Kidney tubule cell (primary cell): ENCODE data around the gene PRTG.
A peak's percentile ranks its signal among the peaks of the same experiment; 100 is the strongest.
"Not testable (repeated sequence)": the region's sequence is repeated elsewhere in the genome, so short reads cannot be mapped to it uniquely, and the experiment has no call there.

Experiments
- DNase-seq: peaks from one replicate; pipeline ENCODE4 v3.0.0-alpha.2; 2018; ENCODE audit warnings: low spot score

PRTG gene, protein sequence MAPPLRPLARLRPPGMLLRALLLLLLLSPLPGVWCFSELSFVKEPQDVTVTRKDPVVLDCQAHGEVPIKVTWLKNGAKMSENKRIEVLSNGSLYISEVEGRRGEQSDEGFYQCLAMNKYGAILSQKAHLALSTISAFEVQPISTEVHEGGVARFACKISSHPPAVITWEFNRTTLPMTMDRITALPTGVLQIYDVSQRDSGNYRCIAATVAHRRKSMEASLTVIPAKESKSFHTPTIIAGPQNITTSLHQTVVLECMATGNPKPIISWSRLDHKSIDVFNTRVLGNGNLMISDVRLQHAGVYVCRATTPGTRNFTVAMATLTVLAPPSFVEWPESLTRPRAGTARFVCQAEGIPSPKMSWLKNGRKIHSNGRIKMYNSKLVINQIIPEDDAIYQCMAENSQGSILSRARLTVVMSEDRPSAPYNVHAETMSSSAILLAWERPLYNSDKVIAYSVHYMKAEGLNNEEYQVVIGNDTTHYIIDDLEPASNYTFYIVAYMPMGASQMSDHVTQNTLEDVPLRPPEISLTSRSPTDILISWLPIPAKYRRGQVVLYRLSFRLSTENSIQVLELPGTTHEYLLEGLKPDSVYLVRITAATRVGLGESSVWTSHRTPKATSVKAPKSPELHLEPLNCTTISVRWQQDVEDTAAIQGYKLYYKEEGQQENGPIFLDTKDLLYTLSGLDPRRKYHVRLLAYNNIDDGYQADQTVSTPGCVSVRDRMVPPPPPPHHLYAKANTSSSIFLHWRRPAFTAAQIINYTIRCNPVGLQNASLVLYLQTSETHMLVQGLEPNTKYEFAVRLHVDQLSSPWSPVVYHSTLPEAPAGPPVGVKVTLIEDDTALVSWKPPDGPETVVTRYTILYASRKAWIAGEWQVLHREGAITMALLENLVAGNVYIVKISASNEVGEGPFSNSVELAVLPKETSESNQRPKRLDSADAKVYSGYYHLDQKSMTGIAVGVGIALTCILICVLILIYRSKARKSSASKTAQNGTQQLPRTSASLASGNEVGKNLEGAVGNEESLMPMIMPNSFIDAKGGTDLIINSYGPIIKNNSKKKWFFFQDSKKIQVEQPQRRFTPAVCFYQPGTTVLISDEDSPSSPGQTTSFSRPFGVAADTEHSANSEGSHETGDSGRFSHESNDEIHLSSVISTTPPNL

DNA sequence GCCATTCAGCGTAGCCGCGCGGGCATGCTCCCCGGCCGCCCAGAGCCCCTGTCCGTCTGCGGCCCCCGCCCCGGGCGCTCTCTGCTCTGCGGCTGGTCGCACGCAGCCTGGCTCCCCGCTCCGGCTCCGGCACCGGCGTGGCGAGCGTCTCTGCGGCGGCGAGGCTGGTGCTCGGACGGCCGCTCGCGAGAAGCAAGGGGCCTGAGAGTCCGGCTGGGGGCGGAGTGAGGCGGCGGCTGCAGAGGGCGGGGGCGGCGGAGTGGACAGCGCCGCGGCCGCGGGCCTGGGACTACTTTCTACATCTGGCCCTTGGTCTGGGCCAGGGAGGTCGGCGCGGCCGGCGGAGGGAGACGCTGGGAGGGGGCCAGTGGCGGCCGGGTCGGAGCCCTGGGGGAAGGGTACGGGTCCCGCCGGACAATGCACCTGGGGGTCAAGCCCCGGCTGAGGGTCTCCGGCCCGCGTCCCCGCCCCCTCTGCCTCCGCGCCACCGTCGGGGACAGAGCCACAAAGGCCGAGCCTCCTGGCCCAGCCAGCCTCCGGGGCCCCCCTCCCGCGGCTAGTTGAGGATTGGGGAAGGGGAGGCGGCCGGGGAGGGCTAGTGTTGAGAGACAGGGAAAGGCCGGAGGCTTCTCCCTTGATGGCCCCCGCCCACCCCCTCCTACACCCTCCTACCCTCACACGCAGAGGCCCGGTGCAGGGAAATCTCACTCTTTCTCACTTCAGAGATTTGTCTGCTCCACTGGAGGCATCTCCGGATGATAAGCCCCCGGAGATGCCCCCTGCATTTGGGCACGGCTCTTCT, at the start of gene PRTG:
Gene PRTG (minus strand): TSS at position 226 of the 802 bp plus-strand sequence. CDS start 221 bp downstream, at position 5.
- peak; percentile 82 for DNase-seq

DNA sequence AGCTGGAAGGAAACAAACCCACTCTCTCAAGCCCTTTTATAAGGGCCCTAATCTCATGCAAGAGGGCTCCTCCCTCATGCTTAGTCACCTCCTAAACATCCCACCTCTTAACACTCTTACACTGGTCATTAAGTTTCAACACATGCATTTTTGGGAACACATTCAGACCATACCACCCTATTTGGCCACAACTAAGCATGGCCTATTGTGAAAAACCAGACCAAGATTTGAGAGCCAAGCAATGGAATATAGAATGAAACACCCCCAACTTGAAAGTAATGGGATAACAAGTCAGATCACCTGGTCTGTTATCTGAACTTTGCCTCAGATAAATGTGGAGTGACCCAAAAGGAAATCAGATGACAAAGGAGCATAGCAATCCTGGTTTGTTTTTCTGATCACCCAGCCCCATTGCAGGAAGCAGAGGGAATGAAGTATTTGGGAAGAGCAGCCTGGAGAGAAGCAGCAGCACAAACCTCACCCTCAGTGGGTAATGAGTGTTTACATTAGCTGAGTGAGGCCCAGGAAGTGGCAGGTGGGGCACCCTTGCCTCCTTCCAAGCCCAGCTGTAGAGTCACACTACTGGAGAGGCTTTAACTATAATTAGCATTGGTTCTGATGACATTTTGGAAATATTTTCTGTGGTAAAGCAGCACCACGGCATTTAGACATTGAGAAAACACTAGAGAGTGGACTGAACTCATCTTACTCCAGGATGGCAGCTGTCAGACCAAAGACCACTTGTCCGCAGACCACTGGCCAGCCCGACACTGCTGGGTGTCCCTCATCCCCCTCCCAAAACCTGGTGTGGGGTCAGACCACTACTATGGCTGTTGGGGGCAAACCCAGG, 48.8 kb upstream of the PRTG start:
- peak; percentile 82 for DNase-seq

GRCh38 chr15:55789066-55789660, 46.2 kb upstream of the PRTG start:
- DNase-seq, result no peak

- no peak for DNase-seq
These were observed 43.4 kb upstream of the PRTG start for GRCh38 chr15:55786341-55786740.

DNA sequence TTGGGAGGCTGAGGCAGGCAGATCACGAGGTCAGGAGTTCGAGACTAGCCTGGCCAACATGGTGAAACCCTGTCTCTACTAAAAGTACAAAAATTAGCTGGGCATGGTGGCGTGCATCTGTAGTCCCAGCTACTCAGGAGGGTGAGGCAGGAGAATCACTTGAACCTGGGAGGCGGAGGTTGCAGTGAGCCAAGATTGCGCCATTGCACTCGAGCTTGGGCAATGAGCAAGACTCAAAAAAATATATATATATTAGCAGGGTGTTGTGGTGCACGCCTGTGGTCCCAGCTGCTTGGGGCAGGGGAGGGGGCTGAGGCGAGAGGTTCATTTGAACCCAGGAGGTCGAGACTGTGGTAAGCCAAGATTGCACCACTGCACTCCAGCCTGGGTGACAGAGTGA, 42.6 kb upstream of the PRTG start:
- not testable (repeated sequence) for DNase-seq

- no peak for DNase-seq
These were observed 41.3 kb upstream of the PRTG start for GRCh38 chr15:55784286-55784685.

DNA sequence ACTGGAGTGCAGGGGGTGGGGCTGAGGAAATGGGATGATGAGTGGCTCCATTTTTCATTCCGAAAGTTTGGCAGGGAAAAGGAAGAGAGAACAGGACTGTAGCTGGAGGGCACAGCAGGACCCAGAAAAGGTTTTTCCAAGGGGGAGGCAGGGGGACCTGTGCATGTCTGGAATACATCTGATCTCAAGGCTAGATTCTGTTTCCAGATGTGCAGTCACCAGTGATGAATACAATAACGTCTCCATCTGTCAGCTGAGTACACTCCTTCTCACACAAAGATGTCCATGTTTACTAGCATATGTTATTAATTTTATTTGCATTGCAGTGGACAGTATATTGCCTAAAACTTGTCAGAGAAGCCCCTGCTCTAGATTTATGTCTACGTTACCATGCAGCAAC, 39.9 kb upstream of the PRTG start:
- DNase-seq, result no peak

DNA sequence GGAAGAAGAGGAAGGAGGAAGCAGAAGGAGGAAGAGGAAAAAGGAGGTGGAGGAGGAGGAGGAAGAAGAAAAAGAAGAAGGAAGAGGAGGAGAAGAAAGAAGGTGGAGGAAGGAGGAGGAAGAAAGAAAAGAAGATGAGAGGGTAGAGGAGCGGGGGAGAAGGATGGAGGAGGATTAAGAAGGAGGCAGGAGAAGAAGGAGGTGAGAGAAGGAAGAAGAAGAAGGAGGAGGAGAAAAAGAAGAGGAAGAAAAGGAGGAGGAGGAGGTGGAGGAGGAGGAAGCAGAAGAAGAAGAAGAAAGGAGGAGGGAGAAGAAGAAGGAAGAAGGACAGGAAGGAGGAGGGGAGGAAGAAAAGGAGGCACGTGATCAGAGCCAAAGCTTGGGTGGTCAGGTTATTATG, 37.3 kb upstream of the PRTG start:
- no peak for DNase-seq

- no peak for DNase-seq
These were observed 36.0 kb upstream of the PRTG start for GRCh38 chr15:55778932-55779331.

DNA sequence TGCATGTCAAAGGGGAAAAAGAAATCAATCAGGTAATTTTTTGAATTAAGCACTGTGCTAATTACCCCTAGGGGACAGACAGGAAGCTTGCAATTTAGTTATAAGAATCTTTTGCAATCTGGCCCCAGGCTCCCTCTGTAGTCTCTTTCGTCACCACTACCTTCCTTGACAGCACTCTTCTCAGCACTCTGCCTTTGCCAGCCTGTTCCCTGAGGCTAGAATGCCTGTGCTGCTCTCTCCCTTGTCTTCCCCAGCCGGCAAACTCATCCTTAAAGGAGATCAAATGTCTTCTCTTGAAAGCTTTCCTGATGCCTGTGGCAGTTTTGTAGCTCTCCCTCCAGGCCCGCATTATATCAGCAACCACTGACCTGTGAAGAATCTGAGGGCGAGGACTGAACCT, 32.4 kb upstream of the PRTG start:
- peak; percentile 19 for DNase-seq

DNA sequence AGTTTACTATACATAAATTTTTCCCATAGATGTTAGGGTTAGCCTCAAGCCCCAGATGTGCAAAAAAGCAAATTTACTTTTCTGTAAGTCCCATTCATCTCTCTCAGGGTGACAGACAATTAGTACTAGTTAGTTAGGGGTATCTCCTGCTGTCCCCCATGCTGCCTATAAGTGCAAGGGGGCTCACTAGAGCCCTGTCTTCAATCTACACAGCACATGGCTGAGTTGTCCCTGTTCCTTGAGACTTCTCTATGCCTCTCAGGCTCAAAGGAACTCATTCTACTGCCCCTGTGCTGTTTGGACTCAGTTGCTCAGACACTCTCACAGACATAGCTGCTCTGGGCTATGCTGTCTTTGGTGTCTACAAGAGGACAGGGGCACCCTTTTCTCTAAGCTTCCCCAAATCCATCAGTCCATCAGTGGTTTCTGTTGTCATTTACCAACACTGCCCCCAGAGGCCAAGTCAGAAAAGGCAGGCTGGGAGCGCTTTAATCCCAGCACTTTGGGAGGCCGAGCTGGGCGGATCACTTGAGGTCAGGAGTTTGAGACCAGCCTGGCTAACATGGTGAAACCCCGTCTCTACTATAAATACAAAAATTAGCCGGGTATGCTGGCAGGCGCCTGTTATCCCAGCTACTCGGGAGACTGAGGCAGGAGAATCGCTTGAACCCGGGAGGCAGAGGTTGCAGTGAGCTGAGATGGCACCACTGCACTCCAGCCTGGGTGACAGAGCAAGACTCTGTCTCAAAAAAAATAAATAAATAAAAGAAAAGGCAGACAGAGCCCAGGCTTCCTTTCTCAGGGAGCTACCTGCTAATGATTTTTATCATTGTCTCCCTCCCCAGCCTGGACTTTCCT, 31.4 kb upstream of the PRTG start:
- DNase-seq, result peak; percentile 26

- no peak for DNase-seq
These were observed 27.9 kb upstream of the PRTG start for GRCh38 chr15:55770806-55771205.

DNA sequence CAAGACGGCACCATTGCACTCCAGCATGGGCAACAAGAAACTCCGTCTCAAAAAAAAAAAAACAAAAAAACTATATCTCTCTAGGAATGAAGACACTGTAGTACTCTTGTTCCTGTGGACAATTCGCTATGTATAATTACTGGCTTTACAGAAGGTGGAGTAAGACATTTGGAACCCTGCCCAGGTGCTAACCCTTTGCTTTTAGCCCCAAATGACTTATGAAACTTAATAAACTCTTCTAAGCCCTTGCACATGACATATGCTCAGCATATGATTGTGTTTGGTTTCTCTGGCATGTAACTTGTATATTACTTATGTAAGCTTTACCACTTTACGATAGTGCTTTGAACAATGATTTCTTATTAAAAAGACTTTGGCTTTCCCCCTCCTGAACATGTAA, 27.3 kb upstream of the PRTG start:
- DNase-seq, result no peak

GRCh38 chr15:55768670-55769185, 25.8 kb upstream of the PRTG start:
- DNase-seq, result no peak

GRCh38 chr15:55766676-55767075, 23.7 kb upstream of the PRTG start:
- DNase-seq, result no peak

DNA sequence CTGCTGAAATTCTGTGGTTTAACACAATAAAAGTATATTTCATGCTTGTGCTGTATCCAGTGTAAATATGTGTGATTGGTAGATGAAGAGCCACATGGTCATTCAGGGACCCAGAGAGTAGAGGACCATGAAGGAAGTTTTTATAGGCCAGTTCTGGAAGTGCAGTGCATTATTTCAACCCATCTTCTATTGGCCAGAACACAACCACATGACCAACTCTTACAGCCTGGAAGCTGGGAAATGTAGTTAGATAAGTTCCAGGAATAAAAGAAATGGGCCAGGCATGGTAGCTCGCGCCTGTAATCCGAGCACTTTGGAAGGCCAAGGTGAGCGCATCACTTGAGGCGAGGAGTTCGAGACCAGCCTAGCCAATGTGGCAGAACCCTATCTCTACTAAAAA, 21.4 kb upstream of the PRTG start:
- DNase-seq, result no peak

DNA sequence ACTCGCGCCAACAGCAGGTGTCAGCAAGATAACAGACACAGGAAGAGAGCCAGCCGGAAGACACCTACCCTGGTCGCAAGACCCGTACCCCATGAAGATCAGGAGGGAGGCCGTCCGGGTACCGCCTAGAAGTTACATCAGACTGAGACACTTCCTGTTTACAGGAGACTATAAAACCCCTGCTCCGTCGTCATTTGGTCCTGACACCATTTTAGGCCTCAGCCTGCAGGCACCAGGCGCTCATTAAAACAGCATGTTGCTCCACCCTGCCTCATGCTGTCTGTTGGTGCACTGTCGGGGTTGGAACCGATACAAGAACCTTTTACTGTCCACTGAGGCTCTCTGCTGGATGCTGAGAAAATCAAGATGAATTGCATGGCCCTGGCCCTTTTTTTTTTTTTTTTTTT, 15.6 kb upstream of the PRTG start:
- DNase-seq, result no peak

GRCh38 chr15:55753433-55753832, 10.5 kb upstream of the PRTG start:
- not testable (repeated sequence) for DNase-seq

DNA sequence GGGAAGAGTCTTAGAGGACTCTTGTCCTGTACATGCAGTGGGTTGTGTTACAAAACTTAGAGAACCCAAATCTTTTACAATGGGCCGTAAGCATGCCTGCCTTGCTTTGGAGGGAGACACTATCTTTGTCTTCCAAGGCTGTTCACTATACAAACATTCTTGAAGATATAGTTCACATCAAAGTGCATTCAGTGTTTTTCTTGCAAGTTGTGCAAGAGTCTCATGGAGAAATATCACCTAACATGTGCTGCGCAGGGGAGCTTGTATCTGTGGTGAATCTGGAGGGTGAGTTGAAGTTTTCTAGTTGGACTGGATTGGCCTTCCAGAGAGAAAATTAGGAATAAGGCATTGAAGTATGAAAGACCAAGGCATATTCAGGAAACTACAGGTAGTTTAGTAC, 7.8 kb upstream of the PRTG start:
- DNase-seq, result no peak
